HepG2 (cell line): ENCODE measurements around the gene PKP3. TPM values are rescaled to one million over a fixed set of nuclear protein-coding genes. Genes with fewer than 3 reads are reported as not detected.

ENCODE experiments used
- ETV5 ChIP-seq: IDR thresholded peaks from 2 replicates; pipeline ENCODE4 v1.6.1; 2018; ENCODE audit warnings: missing biosample characterization, missing genetic modification reagents, inconsistent platforms, borderline replicate concordance
- GTF3A ChIP-seq: sonication (generic); formaldehyde crosslinking; conservative IDR thresholded peaks from 2 replicates; pipeline ENCODE4 v1.4.0; 2020; ENCODE audit warnings: mild to moderate bottlenecking, missing genetic modification reagents
- MEIS2 ChIP-seq: sonication (generic); formaldehyde crosslinking; IDR thresholded peaks from 2 replicates; pipeline ENCODE4 v1.9.0; 2021; ENCODE audit warnings: mild to moderate bottlenecking, missing genetic modification reagents
- MTA1 ChIP-seq: sonication (generic); formaldehyde crosslinking; IDR thresholded peaks from 2 replicates; pipeline ENCODE4 v1.4.0; 2020; ENCODE audit warnings: missing genetic modification reagents, mild to moderate bottlenecking, borderline replicate concordance
- RFXAP ChIP-seq: sonication (generic); formaldehyde crosslinking; IDR thresholded peaks from 2 replicates; pipeline ENCODE4 v1.4.0; 2020; ENCODE audit warnings: missing genetic modification reagents, borderline replicate concordance
- SATB2 ChIP-seq: sonication (generic); formaldehyde crosslinking; IDR thresholded peaks from 2 replicates; pipeline ENCODE4 v1.5.0; 2020; ENCODE audit warnings: missing genetic modification reagents
- SRSF9 ChIP-seq: fragments of 200-400 bp; formaldehyde crosslinking; IDR thresholded peaks from 2 replicates; pipeline ENCODE4 v1.6.1; 2018; ENCODE audit warnings: borderline replicate concordance, mild to moderate bottlenecking, low read depth, low read length; ENCODE audit not compliant: insufficient read depth, poor library complexity, severe bottlenecking
- THYN1 ChIP-seq: sonication (generic); formaldehyde crosslinking; IDR thresholded peaks from 2 replicates; pipeline ENCODE4 v1.8.1; 2023; ENCODE audit warnings: low read depth, mild to moderate bottlenecking, moderate library complexity, missing genetic modification reagents, borderline replicate concordance
- ZNF17 ChIP-seq: sonication (generic); formaldehyde crosslinking; IDR thresholded peaks from 2 replicates; pipeline ENCODE4 v1.5.0; 2020; ENCODE audit warnings: mild to moderate bottlenecking, missing genetic modification reagents
- ZNF264 ChIP-seq: sonication (generic); formaldehyde crosslinking; IDR thresholded peaks from 2 replicates; pipeline ENCODE4 v1.4.0; 2020; ENCODE audit warnings: missing genetic modification reagents
- ZNF557 ChIP-seq: sonication (generic); formaldehyde crosslinking; IDR thresholded peaks from 2 replicates; pipeline ENCODE4 v1.4.0; 2020; ENCODE audit warnings: missing genetic modification reagents
- ZNF644 ChIP-seq: IDR thresholded peaks from 2 replicates; pipeline ENCODE4 v1.6.1; 2016; ENCODE audit warnings: low read depth
- ZNF7 ChIP-seq: IDR thresholded peaks from 2 replicates; pipeline ENCODE4 v1.6.1; 2016; ENCODE audit warnings: missing biosample characterization, missing genetic modification reagents
- ZNF761 ChIP-seq: sonication (generic); formaldehyde crosslinking; conservative IDR thresholded peaks from 2 replicates; pipeline ENCODE4 v1.4.0; 2020; ENCODE audit warnings: mild to moderate bottlenecking, missing genetic modification reagents
- ZNF780A ChIP-seq: sonication (generic); formaldehyde crosslinking; IDR thresholded peaks from 2 replicates; pipeline ENCODE4 v1.8.0; 2022; ENCODE audit warnings: mild to moderate bottlenecking, missing genetic modification reagents, moderate library complexity
- polyA plus RNA-seq, 8 experiments: library from polyadenylated mRNA; depleted of rRNA in 3 of 8; stranded (reverse) in 7 of 8; unstranded in 1 of 8; fragments of >200 nt; fragmentation: Illumina TruSeq in 4 of 8; extraction: Trizol in 4 of 8; gene quantifications; 2 replicates each; pipeline versions ENCODE4 v1.2.1 to v1.2.3, GENCODE V29; 2011 to 2016; ENCODE audit warnings: low read depth in 4 of 8, missing spikeins in 1 of 8, mixed read lengths in 1 of 8; ENCODE audit not compliant: insufficient read depth in 1 of 8
- total RNA-seq, 5 experiments: library from RNA; depleted of rRNA; stranded (reverse); fragments of >200 nt; fragmentation: Illumina TruSeq; extraction: Trizol; gene quantifications; 2 replicates each; pipeline ENCODE4 v1.2.3, GENCODE V29; 2016; ENCODE audit warnings: low read depth in 1 of 5
- TF ChIP-seq, protein P1 (sequence below): sonication (generic); formaldehyde crosslinking; IDR thresholded peaks from 2 replicates; pipeline ENCODE4 v1.5.0; 2020; ENCODE audit warnings: missing genetic modification reagents
- TF ChIP-seq, protein P2 (sequence below): IDR thresholded peaks from 2 replicates; pipeline ENCODE4 v1.6.1; 2012; ENCODE audit warnings: low read length, improper control_type of control experiment
- TF ChIP-seq, protein P3 (sequence below): fragments of 450-650 bp; IDR thresholded peaks from 2 replicates; pipeline ENCODE4 v1.6.1; 2017; ENCODE audit warnings: mild to moderate bottlenecking
- TF ChIP-seq, protein P4 (sequence below): sonication (generic); formaldehyde crosslinking; IDR thresholded peaks from 2 replicates; pipeline ENCODE4 v1.5.0; 2020; ENCODE audit warnings: missing genetic modification reagents
- TF ChIP-seq, protein P5 (sequence below): sonication (generic); formaldehyde crosslinking; IDR thresholded peaks from 2 replicates; pipeline ENCODE4 v1.4.0; 2020; ENCODE audit warnings: mild to moderate bottlenecking, low read depth, missing genetic modification reagents

PKP3 gene
- total and polyA plus RNA-seq, 2 of the 13 experiments (the other 11 are each of a cell fraction or from before 2014, with no cell fraction given) = 18.0 to 28.7 TPM

DNA sequence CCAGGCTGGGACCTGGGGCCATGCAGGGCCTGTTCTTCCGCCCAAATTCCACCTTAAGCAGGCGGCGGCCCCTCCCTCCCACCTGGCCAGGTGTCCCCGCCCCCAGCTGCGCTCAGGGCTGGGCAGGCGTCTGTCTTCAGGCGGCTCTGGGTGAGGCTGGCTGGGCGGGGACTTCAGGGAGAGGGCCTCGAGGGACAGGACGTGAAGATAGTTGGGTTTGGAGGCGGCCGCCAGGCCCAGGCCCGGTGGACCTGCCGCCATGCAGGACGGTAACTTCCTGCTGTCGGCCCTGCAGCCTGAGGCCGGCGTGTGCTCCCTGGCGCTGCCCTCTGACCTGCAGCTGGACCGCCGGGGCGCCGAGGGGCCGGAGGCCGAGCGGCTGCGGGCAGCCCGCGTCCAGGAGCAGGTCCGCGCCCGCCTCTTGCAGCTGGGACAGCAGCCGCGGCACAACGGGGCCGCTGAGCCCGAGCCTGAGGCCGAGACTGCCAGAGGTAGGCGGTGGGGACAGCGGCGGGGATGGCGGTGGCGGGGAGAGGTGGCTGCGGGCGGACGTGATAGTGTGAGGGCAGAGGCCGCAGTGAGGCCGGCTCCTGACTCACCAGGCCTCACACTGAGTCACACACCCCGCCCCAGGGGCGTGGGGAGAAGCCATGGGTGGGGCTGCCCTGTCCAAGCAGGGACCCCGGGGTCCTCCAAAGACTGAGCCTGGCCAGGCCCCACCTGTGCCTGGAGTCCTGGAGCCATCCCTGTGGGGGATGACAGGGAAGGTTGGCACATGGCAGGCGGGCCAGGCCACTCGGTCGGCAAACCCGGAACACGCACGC lies at the start of gene PKP3 (continued):
- TF ChIP-seq, protein P1, sequence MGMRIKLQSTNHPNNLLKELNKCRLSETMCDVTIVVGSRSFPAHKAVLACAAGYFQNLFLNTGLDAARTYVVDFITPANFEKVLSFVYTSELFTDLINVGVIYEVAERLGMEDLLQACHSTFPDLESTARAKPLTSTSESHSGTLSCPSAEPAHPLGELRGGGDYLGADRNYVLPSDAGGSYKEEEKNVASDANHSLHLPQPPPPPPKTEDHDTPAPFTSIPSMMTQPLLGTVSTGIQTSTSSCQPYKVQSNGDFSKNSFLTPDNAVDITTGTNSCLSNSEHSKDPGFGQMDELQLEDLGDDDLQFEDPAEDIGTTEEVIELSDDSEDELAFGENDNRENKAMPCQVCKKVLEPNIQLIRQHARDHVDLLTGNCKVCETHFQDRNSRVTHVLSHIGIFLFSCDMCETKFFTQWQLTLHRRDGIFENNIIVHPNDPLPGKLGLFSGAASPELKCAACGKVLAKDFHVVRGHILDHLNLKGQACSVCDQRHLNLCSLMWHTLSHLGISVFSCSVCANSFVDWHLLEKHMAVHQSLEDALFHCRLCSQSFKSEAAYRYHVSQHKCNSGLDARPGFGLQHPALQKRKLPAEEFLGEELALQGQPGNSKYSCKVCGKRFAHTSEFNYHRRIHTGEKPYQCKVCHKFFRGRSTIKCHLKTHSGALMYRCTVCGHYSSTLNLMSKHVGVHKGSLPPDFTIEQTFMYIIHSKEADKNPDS (CRISPR knock-in tag) = no peak
- TF ChIP-seq SATB2 (CRISPR knock-in tag) (0 out of 2 replicates have a peak, but pooled peaks have one; percentile 44), GTF3A (no peak), THYN1 (CRISPR knock-in tag) (no peak), ZNF780A (no peak), ZNF264 (CRISPR knock-in tag) (no peak), ZNF761 (CRISPR knock-in tag) (no peak), MEIS2 (no peak), SRSF9 (no peak), ZNF557 (no peak), MTA1 (CRISPR knock-in tag) (no peak; the same call in 1 of the 2 replicates), RFXAP (no peak), ZNF644 (CRISPR knock-in tag) (no peak), ZNF7 (CRISPR knock-in tag) (no peak), ETV5 (CRISPR knock-in tag) (no peak; the same call in 1 of the 2 replicates), ZNF17 (no peak)
- TF ChIP-seq, protein P2, sequence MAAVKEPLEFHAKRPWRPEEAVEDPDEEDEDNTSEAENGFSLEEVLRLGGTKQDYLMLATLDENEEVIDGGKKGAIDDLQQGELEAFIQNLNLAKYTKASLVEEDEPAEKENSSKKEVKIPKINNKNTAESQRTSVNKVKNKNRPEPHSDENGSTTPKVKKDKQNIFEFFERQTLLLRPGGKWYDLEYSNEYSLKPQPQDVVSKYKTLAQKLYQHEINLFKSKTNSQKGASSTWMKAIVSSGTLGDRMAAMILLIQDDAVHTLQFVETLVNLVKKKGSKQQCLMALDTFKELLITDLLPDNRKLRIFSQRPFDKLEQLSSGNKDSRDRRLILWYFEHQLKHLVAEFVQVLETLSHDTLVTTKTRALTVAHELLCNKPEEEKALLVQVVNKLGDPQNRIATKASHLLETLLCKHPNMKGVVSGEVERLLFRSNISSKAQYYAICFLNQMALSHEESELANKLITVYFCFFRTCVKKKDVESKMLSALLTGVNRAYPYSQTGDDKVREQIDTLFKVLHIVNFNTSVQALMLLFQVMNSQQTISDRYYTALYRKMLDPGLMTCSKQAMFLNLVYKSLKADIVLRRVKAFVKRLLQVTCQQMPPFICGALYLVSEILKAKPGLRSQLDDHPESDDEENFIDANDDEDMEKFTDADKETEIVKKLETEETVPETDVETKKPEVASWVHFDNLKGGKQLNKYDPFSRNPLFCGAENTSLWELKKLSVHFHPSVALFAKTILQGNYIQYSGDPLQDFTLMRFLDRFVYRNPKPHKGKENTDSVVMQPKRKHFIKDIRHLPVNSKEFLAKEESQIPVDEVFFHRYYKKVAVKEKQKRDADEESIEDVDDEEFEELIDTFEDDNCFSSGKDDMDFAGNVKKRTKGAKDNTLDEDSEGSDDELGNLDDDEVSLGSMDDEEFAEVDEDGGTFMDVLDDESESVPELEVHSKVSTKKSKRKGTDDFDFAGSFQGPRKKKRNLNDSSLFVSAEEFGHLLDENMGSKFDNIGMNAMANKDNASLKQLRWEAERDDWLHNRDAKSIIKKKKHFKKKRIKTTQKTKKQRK = no peak
- TF ChIP-seq, protein P3, sequence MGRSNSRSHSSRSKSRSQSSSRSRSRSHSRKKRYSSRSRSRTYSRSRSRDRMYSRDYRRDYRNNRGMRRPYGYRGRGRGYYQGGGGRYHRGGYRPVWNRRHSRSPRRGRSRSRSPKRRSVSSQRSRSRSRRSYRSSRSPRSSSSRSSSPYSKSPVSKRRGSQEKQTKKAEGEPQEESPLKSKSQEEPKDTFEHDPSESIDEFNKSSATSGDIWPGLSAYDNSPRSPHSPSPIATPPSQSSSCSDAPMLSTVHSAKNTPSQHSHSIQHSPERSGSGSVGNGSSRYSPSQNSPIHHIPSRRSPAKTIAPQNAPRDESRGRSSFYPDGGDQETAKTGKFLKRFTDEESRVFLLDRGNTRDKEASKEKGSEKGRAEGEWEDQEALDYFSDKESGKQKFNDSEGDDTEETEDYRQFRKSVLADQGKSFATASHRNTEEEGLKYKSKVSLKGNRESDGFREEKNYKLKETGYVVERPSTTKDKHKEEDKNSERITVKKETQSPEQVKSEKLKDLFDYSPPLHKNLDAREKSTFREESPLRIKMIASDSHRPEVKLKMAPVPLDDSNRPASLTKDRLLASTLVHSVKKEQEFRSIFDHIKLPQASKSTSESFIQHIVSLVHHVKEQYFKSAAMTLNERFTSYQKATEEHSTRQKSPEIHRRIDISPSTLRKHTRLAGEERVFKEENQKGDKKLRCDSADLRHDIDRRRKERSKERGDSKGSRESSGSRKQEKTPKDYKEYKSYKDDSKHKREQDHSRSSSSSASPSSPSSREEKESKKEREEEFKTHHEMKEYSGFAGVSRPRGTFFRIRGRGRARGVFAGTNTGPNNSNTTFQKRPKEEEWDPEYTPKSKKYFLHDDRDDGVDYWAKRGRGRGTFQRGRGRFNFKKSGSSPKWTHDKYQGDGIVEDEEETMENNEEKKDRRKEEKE = no peak
- TF ChIP-seq, protein P4, sequence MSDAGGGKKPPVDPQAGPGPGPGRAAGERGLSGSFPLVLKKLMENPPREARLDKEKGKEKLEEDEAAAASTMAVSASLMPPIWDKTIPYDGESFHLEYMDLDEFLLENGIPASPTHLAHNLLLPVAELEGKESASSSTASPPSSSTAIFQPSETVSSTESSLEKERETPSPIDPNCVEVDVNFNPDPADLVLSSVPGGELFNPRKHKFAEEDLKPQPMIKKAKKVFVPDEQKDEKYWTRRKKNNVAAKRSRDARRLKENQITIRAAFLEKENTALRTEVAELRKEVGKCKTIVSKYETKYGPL (CRISPR knock-in tag) = no peak
- TF ChIP-seq, protein P5, sequence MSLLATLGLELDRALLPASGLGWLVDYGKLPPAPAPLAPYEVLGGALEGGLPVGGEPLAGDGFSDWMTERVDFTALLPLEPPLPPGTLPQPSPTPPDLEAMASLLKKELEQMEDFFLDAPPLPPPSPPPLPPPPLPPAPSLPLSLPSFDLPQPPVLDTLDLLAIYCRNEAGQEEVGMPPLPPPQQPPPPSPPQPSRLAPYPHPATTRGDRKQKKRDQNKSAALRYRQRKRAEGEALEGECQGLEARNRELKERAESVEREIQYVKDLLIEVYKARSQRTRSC (CRISPR knock-in tag) = no peak
